GM20000 (cell line): ENCODE data around the gene TGFB1I1.

ENCODE experiments used
- DNase-seq: peaks from one replicate; pipeline ENCODE4 v3.0.0; 2012; ENCODE audit warnings: low spot score
- CTCF ChIP-seq: IDR thresholded peaks from 2 replicates; pipeline ENCODE4 v1.5.1; 2012; ENCODE audit warnings: mild to moderate bottlenecking, control low read depth; ENCODE audit errors: extremely low read depth, missing control alignments

The TGFB1I1 gene

GRCh38 chr16:31487720-31488467 lies 15.9 kb downstream of the TGFB1I1 start:
- peak; percentile 86 for DNase-seq
- no peak for TF ChIP-seq CTCF

GRCh38 chr16:31488468-31489297 lies 16.7 kb downstream of the TGFB1I1 start:
- DNase-seq: no peak
- TF ChIP-seq CTCF: no peak

- no peak for TF ChIP-seq CTCF
- DNase-seq: no peak
Measured at GRCh38 chr16:31489298-31489564, 17.3 kb downstream of the TGFB1I1 start.

GRCh38 chr16:31489616-31490584 lies 17.9 kb downstream of the TGFB1I1 start:
- TF ChIP-seq CTCF: no peak
- no peak for DNase-seq

GRCh38 chr16:31491778-31492418 lies 19.9 kb downstream of the TGFB1I1 start:
- no peak for DNase-seq
- no peak for TF ChIP-seq CTCF

GRCh38 chr16:31493506-31494125 lies 21.7 kb downstream of the TGFB1I1 start:
- TF ChIP-seq CTCF: no peak
- no peak for DNase-seq
